ENCODE measurements around the gene LRRN1.
A peak's percentile ranks its signal among the peaks of the same experiment; 100 is the strongest.
"Not testable (repeated sequence)": the region's sequence is repeated elsewhere in the genome, so short reads cannot be mapped to it uniquely, and the experiment has no call there.

LRRN1 gene

DNA sequence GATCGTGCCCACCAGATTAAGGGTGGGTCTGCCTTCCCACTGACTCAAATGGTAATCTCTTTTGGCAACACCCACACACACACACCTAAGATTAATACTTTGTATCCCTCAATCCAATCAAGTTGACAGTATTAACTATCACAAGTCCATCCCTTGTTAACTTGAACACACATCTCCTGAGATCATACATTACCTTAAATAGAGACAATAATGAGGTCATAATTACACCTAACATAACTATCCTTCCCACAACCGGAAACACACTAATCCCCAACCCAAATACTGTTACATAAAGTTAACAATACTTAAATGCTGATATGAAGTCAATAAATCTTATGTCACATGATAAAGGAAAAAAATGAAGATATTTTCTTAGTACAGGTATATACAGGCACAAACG is 29.2 kb downstream of the LRRN1 start:
- H3K9ac ChIP-seq (ENCODE audit: low read depth in 1 of 2, low read length in 2 of 2); H3K36me3 ChIP-seq (ENCODE audit: control insufficient read depth in 1 of 2, insufficient read depth in 2 of 2, low read length in 2 of 2); H3K27me3 ChIP-seq (ENCODE audit: control insufficient read depth in 1 of 2, insufficient read depth in 2 of 2, low read length in 2 of 2); H3K9me3 ChIP-seq (ENCODE audit: control insufficient read depth in 1 of 2, low read length in 2 of 2); H3K4me1 ChIP-seq (ENCODE audit: control insufficient read depth in 1 of 2, insufficient read depth in 2 of 2, low read length in 2 of 2); H3K27ac ChIP-seq (ENCODE audit: low read depth, low read length); H3K4me3 ChIP-seq (ENCODE audit: low read depth in 1 of 2, low read length in 2 of 2): not testable (repeated sequence)

DNA sequence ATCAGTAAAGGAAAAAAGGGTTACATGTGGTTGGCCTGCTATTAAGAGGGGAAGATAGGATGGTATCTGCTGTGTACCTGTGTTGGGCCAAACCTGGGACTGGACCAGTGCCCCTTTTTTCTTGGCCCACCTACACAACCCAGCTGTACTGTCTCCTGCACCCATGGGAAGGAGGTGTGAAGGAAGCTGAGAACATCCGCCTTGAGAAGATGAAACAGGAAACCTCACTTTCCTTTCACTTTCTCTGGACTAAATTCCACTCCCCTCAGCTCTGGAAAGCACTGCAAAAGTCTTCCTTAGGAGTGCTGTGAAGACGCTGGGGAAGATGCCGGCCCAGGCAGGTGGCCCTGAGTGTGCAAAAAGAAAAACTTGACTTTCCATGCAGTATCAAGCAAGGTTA is 37.6 kb downstream of the LRRN1 start:
- H3K4me1 ChIP-seq (ENCODE audit: control insufficient read depth in 1 of 2, insufficient read depth in 2 of 2, low read length in 2 of 2), result peaks cover 0 to 1% of the 10 kb centered on the region in 2 donors
- H3K27ac ChIP-seq (ENCODE audit: low read depth, low read length), result no peak overlapping the region
- no peak overlapping the region for H3K9ac ChIP-seq (ENCODE audit: low read depth in 1 of 2, low read length in 2 of 2)
- peaks cover 7 to 15% of the 10 kb centered on the region in 2 donors for H3K9me3 ChIP-seq (ENCODE audit: control insufficient read depth in 1 of 2, low read length in 2 of 2)
- H3K27me3 ChIP-seq (ENCODE audit: control insufficient read depth in 1 of 2, insufficient read depth in 2 of 2, low read length in 2 of 2), result no peaks in the 10 kb centered on the region
- H3K4me3 ChIP-seq (ENCODE audit: low read depth in 1 of 2, low read length in 2 of 2), result no peak overlapping the region
- no peaks in the 10 kb centered on the region for H3K36me3 ChIP-seq (ENCODE audit: control insufficient read depth in 1 of 2, insufficient read depth in 2 of 2, low read length in 2 of 2)

DNA sequence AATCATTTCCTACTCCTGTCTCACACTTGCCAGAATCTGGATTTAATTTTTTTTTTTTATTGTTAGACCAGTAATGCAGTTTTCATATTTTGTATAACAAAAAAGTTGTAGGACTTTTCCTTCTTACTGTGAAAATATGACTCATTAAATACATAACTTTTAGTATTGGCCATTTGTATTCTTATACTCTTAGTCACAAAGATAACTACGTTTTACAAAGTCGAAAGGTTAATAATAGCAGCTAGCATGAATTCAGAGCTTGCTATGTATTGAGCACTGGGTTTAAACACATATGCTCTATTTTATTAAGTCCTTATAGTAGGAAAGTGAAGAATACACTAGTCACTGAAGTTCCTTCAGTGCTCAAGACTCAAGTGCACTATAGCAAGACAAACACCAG is 43.1 kb downstream of the LRRN1 start:
- no peak overlapping the region for H3K9ac ChIP-seq (ENCODE audit: low read depth in 1 of 2, low read length in 2 of 2)
- no peaks in the 10 kb centered on the region for H3K27me3 ChIP-seq (ENCODE audit: control insufficient read depth in 1 of 2, insufficient read depth in 2 of 2, low read length in 2 of 2)
- no peaks in the 10 kb centered on the region for H3K36me3 ChIP-seq (ENCODE audit: control insufficient read depth in 1 of 2, insufficient read depth in 2 of 2, low read length in 2 of 2)
- H3K9me3 ChIP-seq (ENCODE audit: control insufficient read depth in 1 of 2, low read length in 2 of 2), result peaks cover 0 to 8% of the 10 kb centered on the region in 2 donors
- no peak overlapping the region for H3K27ac ChIP-seq (ENCODE audit: low read depth, low read length)
- peaks cover 0 to 12% of the 10 kb centered on the region in 2 donors for H3K4me1 ChIP-seq (ENCODE audit: control insufficient read depth in 1 of 2, insufficient read depth in 2 of 2, low read length in 2 of 2)
- no peak overlapping the region for H3K4me3 ChIP-seq (ENCODE audit: low read depth in 1 of 2, low read length in 2 of 2)

GRCh38 chr3:3847994-3848922 is 49.0 kb downstream of the LRRN1 start:
- Histone ChIP-seq H3K27me3 (ENCODE audit: control insufficient read depth in 1 of 2, insufficient read depth in 2 of 2, low read length in 2 of 2) (no peaks in the 10 kb centered on the region), H3K36me3 (ENCODE audit: control insufficient read depth in 1 of 2, insufficient read depth in 2 of 2, low read length in 2 of 2) (no peaks in the 10 kb centered on the region), H3K27ac (ENCODE audit: low read depth, low read length) (no peak overlapping the region), H3K9me3 (ENCODE audit: control insufficient read depth in 1 of 2, low read length in 2 of 2) (no peaks in the 10 kb centered on the region), H3K9ac (ENCODE audit: low read depth in 1 of 2, low read length in 2 of 2) (no peak overlapping the region), H3K4me3 (ENCODE audit: low read depth in 1 of 2, low read length in 2 of 2) (peak overlapping the region; percentile 26 to 50), H3K4me1 (ENCODE audit: control insufficient read depth in 1 of 2, insufficient read depth in 2 of 2, low read length in 2 of 2) (no peaks in the 10 kb centered on the region)

DNA sequence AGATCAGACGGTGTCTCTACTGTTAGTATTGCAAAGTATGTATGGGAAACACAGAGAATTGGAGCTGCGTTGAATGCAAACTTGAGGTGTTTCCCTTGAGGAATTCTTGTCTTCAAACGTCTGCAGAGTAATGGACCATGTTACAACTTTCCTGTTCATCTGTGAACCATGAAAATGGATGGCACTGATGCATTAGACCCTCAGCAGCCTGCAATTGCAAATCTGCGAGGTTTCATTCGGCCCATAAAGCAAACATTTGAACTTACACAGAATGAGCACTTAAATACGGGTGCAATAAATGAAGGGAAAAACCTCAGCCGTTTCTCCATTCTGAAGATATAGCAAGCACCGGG is 49.7 kb downstream of the LRRN1 start:
- no peak overlapping the region for H3K27ac ChIP-seq (ENCODE audit: low read depth, low read length)
- no peaks in the 10 kb centered on the region for H3K9me3 ChIP-seq (ENCODE audit: control insufficient read depth in 1 of 2, low read length in 2 of 2)
- H3K4me3 ChIP-seq (ENCODE audit: low read depth in 1 of 2, low read length in 2 of 2), result no peak overlapping the region
- H3K4me1 ChIP-seq (ENCODE audit: control insufficient read depth in 1 of 2, insufficient read depth in 2 of 2, low read length in 2 of 2), result no peaks in the 10 kb centered on the region
- no peak overlapping the region for H3K9ac ChIP-seq (ENCODE audit: low read depth in 1 of 2, low read length in 2 of 2)
- H3K36me3 ChIP-seq (ENCODE audit: control insufficient read depth in 1 of 2, insufficient read depth in 2 of 2, low read length in 2 of 2), result no peaks in the 10 kb centered on the region
- H3K27me3 ChIP-seq (ENCODE audit: control insufficient read depth in 1 of 2, insufficient read depth in 2 of 2, low read length in 2 of 2), result no peaks in the 10 kb centered on the region

DNA sequence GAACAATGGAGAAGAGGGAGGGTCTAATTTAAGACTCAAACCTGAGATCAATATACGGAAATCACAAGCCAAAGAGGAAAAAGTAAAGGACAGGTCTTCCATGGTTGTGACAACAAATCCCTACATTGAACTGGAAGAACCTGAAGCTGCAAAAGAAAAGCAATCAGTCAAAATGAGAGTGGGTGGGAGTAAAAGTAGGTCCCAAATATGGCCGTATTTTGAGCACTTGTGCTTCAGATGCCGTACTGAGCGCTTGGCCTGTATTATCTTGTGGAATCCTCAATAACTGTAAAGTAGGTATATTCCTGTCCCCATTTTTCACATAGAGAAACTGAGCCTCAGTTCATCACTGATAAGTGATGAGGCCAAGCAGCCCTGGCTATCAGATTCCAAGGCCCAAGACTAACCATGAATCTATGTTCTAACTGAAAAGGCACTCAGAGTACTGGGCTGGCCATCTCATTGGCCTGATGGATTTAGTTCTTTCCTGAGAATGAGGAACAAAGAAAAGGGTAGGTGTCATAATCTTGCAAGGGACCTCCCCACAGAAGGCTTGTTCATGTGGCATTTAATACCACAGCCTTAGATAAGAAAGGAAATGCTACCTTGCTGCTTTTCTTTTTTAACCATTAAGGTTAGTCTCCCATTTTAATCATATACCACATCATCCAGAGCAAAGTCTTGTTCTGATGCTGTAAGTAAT is 52.5 kb downstream of the LRRN1 start:
- Histone ChIP-seq H3K36me3 (ENCODE audit: control insufficient read depth in 1 of 2, insufficient read depth in 2 of 2, low read length in 2 of 2) (no peaks in the 10 kb centered on the region), H3K9me3 (ENCODE audit: control insufficient read depth in 1 of 2, low read length in 2 of 2) (no peaks in the 10 kb centered on the region), H3K9ac (ENCODE audit: low read depth in 1 of 2, low read length in 2 of 2) (no peak overlapping the region), H3K4me1 (ENCODE audit: control insufficient read depth in 1 of 2, insufficient read depth in 2 of 2, low read length in 2 of 2) (no peaks in the 10 kb centered on the region), H3K27ac (ENCODE audit: low read depth, low read length) (no peak overlapping the region), H3K4me3 (ENCODE audit: low read depth in 1 of 2, low read length in 2 of 2) (no peak overlapping the region), H3K27me3 (ENCODE audit: control insufficient read depth in 1 of 2, insufficient read depth in 2 of 2, low read length in 2 of 2) (no peaks in the 10 kb centered on the region)

DNA sequence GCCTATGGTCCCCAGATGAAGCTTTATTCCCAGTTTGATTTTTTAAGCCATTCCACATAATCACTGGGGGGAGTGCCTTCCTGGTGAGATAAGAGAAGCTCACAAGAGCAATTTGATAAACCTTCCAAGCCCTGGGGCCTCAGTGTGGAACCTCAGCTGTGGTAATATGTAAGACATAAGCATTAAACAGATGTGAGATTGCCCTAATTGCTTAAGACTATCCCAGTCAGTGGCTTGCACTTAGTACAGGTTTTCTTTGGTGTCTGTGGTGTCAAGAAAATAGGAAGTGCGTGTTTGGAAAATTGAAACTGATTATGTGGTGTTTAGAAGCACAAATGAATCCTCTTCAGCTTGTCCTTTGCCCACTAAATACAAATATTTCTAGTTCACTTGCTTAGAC is 54.3 kb downstream of the LRRN1 start:
- Histone ChIP-seq H3K27ac (ENCODE audit: low read depth, low read length) (no peak overlapping the region), H3K9me3 (ENCODE audit: control insufficient read depth in 1 of 2, low read length in 2 of 2) (no peaks in the 10 kb centered on the region), H3K9ac (ENCODE audit: low read depth in 1 of 2, low read length in 2 of 2) (no peak overlapping the region), H3K4me1 (ENCODE audit: control insufficient read depth in 1 of 2, insufficient read depth in 2 of 2, low read length in 2 of 2) (no peaks in the 10 kb centered on the region), H3K27me3 (ENCODE audit: control insufficient read depth in 1 of 2, insufficient read depth in 2 of 2, low read length in 2 of 2) (no peaks in the 10 kb centered on the region), H3K4me3 (ENCODE audit: low read depth in 1 of 2, low read length in 2 of 2) (no peak overlapping the region), H3K36me3 (ENCODE audit: control insufficient read depth in 1 of 2, insufficient read depth in 2 of 2, low read length in 2 of 2) (no peaks in the 10 kb centered on the region)

- Histone ChIP-seq H3K27ac (ENCODE audit: low read depth, low read length) (no peak overlapping the region), H3K9ac (ENCODE audit: low read depth in 1 of 2, low read length in 2 of 2) (no peak overlapping the region), H3K36me3 (ENCODE audit: control insufficient read depth in 1 of 2, insufficient read depth in 2 of 2, low read length in 2 of 2) (no peaks in the 10 kb centered on the region), H3K4me1 (ENCODE audit: control insufficient read depth in 1 of 2, insufficient read depth in 2 of 2, low read length in 2 of 2) (no peaks in the 10 kb centered on the region), H3K27me3 (ENCODE audit: control insufficient read depth in 1 of 2, insufficient read depth in 2 of 2, low read length in 2 of 2) (no peaks in the 10 kb centered on the region), H3K4me3 (ENCODE audit: low read depth in 1 of 2, low read length in 2 of 2) (no peak overlapping the region), H3K9me3 (ENCODE audit: control insufficient read depth in 1 of 2, low read length in 2 of 2) (no peaks in the 10 kb centered on the region)
Observed at GRCh38 chr3:3855056-3855455, 55.8 kb downstream of the LRRN1 start.

DNA sequence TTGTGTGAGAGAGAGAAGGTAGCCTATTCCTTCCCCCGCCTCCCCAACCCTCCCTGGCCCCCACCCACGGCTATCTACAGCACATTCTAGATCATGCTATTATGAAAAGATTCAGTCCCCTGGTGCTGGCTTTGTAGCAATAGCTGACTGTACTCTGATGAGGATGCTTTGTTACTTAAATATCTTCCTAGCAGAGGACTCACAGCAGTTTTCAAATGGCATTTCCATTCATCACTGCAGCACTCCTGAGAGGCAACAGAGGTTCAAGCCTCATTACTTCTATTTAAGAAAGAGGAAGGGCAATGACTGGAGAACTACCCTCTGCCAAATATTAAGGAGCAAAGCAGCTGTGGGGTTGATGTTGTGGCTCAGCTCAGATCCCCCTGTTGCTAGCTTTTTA is 61.0 kb downstream of the LRRN1 start:
- no peaks in the 10 kb centered on the region for H3K36me3 ChIP-seq (ENCODE audit: control insufficient read depth in 1 of 2, insufficient read depth in 2 of 2, low read length in 2 of 2)
- no peaks in the 10 kb centered on the region for H3K4me1 ChIP-seq (ENCODE audit: control insufficient read depth in 1 of 2, insufficient read depth in 2 of 2, low read length in 2 of 2)
- H3K4me3 ChIP-seq (ENCODE audit: low read depth in 1 of 2, low read length in 2 of 2), result no peak overlapping the region
- H3K9ac ChIP-seq (ENCODE audit: low read depth in 1 of 2, low read length in 2 of 2), result no peak overlapping the region
- peaks cover 0 to 2% of the 10 kb centered on the region in 2 donors for H3K9me3 ChIP-seq (ENCODE audit: control insufficient read depth in 1 of 2, low read length in 2 of 2)
- no peaks in the 10 kb centered on the region for H3K27me3 ChIP-seq (ENCODE audit: control insufficient read depth in 1 of 2, insufficient read depth in 2 of 2, low read length in 2 of 2)
- H3K27ac ChIP-seq (ENCODE audit: low read depth, low read length), result no peak overlapping the region

GRCh38 chr3:3862534-3862933 is 63.3 kb downstream of the LRRN1 start:
- no peak overlapping the region for H3K4me3 ChIP-seq (ENCODE audit: low read depth in 1 of 2, low read length in 2 of 2)
- H3K27me3 ChIP-seq (ENCODE audit: control insufficient read depth in 1 of 2, insufficient read depth in 2 of 2, low read length in 2 of 2), result no peaks in the 10 kb centered on the region
- no peaks in the 10 kb centered on the region for H3K36me3 ChIP-seq (ENCODE audit: control insufficient read depth in 1 of 2, insufficient read depth in 2 of 2, low read length in 2 of 2)

More at GRCh38 chr3:3862534-3862933, 63.3 kb downstream of the LRRN1 start:
- Histone ChIP-seq H3K4me1 (ENCODE audit: control insufficient read depth in 1 of 2, insufficient read depth in 2 of 2, low read length in 2 of 2) (no peaks in the 10 kb centered on the region), H3K27ac (ENCODE audit: low read depth, low read length) (no peak overlapping the region), H3K9ac (ENCODE audit: low read depth in 1 of 2, low read length in 2 of 2) (no peak overlapping the region), H3K9me3 (ENCODE audit: control insufficient read depth in 1 of 2, low read length in 2 of 2) (peaks cover 0 to 2% of the 10 kb centered on the region in 2 donors)

Measured in duodenal mucosa (tissue), 2 donors.